Upper lobe of left lung (tissue), 4 donors: ENCODE data around the gene MYL12A.
"Not testable (repeated sequence)": the region's sequence is repeated elsewhere in the genome, so short reads cannot be mapped to it uniquely, and the experiment has no call there.

ENCODE experiments used
- EP300 ChIP-seq, 4 donors: sonication (generic); formaldehyde crosslinking; IDR thresholded peaks; one replicate each; pipeline ENCODE4 v1.5.1; 2017; ENCODE audit warnings: antibody characterized with exemption in 4 of 4, control low read depth in 2 of 4
- POLR2AphosphoS5 ChIP-seq, 2 donors: sonication (generic); formaldehyde crosslinking; IDR thresholded peaks; one replicate each; pipeline ENCODE4 v1.5.1; 2017; ENCODE audit warnings: antibody characterized with exemption in 2 of 2
- TF ChIP-seq, protein P1 (sequence below), 6 experiments: fragments of 450-650 bp in 4 of 6; fragments of 200-600 bp in 2 of 6; sonication (generic) in 2 of 6; IDR thresholded peaks; one replicate each; pipeline ENCODE4 v1.5.1; 2016 to 2019; ENCODE audit warnings: antibody characterized with exemption in 6 of 6

DNA sequence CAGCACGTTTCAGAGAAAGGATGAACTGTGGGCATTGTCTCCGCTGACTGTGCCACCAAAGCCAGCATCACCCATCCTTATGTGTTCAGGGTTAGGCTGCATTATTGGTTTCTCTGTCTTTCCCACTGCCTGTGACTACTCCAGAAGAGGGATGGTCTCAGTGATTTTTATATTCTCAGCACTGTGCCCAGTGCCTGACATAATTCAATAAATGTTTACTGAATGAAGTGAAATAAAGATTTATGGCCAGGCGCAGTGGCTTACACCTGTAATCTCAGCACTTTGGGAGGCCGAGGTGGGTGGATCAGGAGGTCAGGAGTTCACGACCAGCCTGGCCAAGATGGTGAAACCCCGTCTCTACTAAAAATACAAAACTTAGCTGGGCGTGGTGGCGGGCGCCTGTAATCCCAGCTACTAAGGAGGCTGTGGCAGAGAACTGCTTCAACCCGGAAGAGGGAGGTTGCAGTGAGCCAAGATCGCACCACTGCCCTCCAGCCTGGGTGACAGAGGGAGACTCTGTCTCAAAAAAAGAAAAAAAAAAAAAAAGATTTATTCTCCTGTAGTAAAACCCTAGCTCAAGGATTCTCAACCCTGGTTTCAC lies 49.2 kb upstream of the MYL12A start:
- TF ChIP-seq, protein P1, sequence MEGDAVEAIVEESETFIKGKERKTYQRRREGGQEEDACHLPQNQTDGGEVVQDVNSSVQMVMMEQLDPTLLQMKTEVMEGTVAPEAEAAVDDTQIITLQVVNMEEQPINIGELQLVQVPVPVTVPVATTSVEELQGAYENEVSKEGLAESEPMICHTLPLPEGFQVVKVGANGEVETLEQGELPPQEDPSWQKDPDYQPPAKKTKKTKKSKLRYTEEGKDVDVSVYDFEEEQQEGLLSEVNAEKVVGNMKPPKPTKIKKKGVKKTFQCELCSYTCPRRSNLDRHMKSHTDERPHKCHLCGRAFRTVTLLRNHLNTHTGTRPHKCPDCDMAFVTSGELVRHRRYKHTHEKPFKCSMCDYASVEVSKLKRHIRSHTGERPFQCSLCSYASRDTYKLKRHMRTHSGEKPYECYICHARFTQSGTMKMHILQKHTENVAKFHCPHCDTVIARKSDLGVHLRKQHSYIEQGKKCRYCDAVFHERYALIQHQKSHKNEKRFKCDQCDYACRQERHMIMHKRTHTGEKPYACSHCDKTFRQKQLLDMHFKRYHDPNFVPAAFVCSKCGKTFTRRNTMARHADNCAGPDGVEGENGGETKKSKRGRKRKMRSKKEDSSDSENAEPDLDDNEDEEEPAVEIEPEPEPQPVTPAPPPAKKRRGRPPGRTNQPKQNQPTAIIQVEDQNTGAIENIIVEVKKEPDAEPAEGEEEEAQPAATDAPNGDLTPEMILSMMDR (IDR thresholded peaks at IDR 0.05), result not testable (repeated sequence)
- TF ChIP-seq POLR2AphosphoS5, EP300 (IDR thresholded peaks at IDR 0.05): not testable (repeated sequence)
